H1 (cell line): ENCODE data around the gene LKAAEAR1. TPM values are rescaled to one million over a fixed set of nuclear protein-coding genes. Genes with fewer than 3 reads are reported as not detected.
A peak's percentile ranks its signal among the peaks of the same experiment; 100 is the strongest.

ENCODE experiments used
- CTCF ChIA-PET: fragments of 300-600 bp; sonication (Branson Sonifier 250); formaldehyde crosslinking; loops from one replicate; lab custom pipeline; 2021; ENCODE audit not compliant: partially characterized antibody; lab: Charles Lee
- POLR2A ChIA-PET: fragments of 300-600 bp; sonication (Branson Sonifier 250); formaldehyde crosslinking; loops from one replicate; lab custom pipeline; 2021; ENCODE audit warnings: inconsistent platforms; ENCODE audit not compliant: partially characterized antibody; lab: Charles Lee
- DNase-seq, 2 experiments: peaks; one replicate each; pipeline versions ENCODE4 v3.0.0 to v3.0.0-alpha.2; 2010 to 2022; ENCODE audit warnings: low spot score in 2 of 2, low read depth in 1 of 2, mixed read lengths in 1 of 2
- FAIRE-seq: peaks from 2 replicates; lab custom pipeline; 2011; peaks lifted over from hg19 to GRCh38; lab: Jason Lieb, UNC
- H2AFZ ChIP-seq: 2 replicates; pipeline ENCODE4 v1.8.1; 2012; ENCODE audit warnings: low read length, inconsistent platforms
- H2AK5ac ChIP-seq: 2 replicates; pipeline ENCODE4 v1.6.1; 2013; ENCODE audit warnings: low read depth, low read length
- H2BK120ac ChIP-seq: replicated peaks from 2 replicates; pipeline ENCODE3; 2013; ENCODE audit warnings: low read depth, low read length, inconsistent platforms
- H2BK12ac ChIP-seq: 2 replicates; pipeline ENCODE4 v1.6.1; 2013; ENCODE audit warnings: low read depth, low read length
- H2BK15ac ChIP-seq: 2 replicates; pipeline ENCODE4 v1.6.1; 2013; ENCODE audit warnings: low read length
- H2BK20ac ChIP-seq: 2 replicates; pipeline ENCODE4 v1.6.1; 2013; ENCODE audit warnings: low read length
- H2BK5ac ChIP-seq: 2 replicates; pipeline ENCODE4 v1.6.1; 2013; ENCODE audit warnings: low read depth, low read length
- H3K14ac ChIP-seq: 2 replicates; pipeline ENCODE4 v1.6.1; 2013; ENCODE audit warnings: inconsistent platforms; ENCODE audit not compliant: insufficient read length
- H3K18ac ChIP-seq: 2 replicates; pipeline ENCODE4 v1.6.1; 2013; ENCODE audit warnings: low read length; ENCODE audit errors: extremely low read depth
- H3K23ac ChIP-seq: 2 replicates; pipeline ENCODE4 v1.6.1; 2013; ENCODE audit warnings: inconsistent platforms; ENCODE audit not compliant: insufficient read length
- H3K23me2 ChIP-seq: 2 replicates; pipeline ENCODE4 v1.6.1; 2013; ENCODE audit warnings: low read depth, low read length
- H3K27ac ChIP-seq: 2 replicates; pipeline ENCODE4 v1.6.1; 2011; ENCODE audit warnings: low read depth, low read length, inconsistent platforms
- H3K27me3 ChIP-seq, 4 experiments: replicated peaks in 1 of 4; 1 replicate in 1 of 4; 2 replicates in 3 of 4; pipeline versions ENCODE4 v1.6.1 to v1.8.1; 2011 to 2013; ENCODE audit warnings: low read length in 3 of 4, mild to moderate bottlenecking in 3 of 4, inconsistent platforms in 2 of 4, mixed read lengths in 2 of 4, moderate library complexity in 1 of 4; ENCODE audit not compliant: control insufficient read depth in 3 of 4, insufficient read depth in 3 of 4; ENCODE audit errors: extremely low read depth in 1 of 4
- H3K36me3 ChIP-seq, 4 experiments: 2 replicates each; pipeline versions ENCODE4 v1.6.1 to v1.8.1; 2011 to 2013; ENCODE audit warnings: mild to moderate bottlenecking in 4 of 4, low read length in 3 of 4, moderate library complexity in 2 of 4, control low read depth in 1 of 4, inconsistent platforms in 1 of 4; ENCODE audit not compliant: insufficient read depth in 4 of 4, control insufficient read depth in 2 of 4
- H3K4ac ChIP-seq: replicated peaks from 2 replicates; pipeline ENCODE3; 2013; ENCODE audit warnings: low read length, low read depth, mixed read lengths, inconsistent platforms; ENCODE audit not compliant: insufficient read length
- H3K4me1 ChIP-seq, 4 experiments: replicated peaks in 1 of 4; 1 replicate in 1 of 4; 2 replicates in 3 of 4; pipeline versions ENCODE4 v1.6.1 to v1.8.1; 2011 to 2013; ENCODE audit warnings: low read length in 3 of 4, inconsistent platforms in 2 of 4, mixed read lengths in 1 of 4; ENCODE audit not compliant: insufficient read depth in 4 of 4, control insufficient read depth in 3 of 4
- H3K4me2 ChIP-seq, 2 experiments: 2 replicates each; pipeline versions ENCODE4 v1.6.1 to v1.8.1; 2011 to 2013; ENCODE audit warnings: low read depth in 2 of 2, low read length in 2 of 2, control low read depth in 1 of 2, inconsistent platforms in 1 of 2, mild to moderate bottlenecking in 1 of 2; ENCODE audit not compliant: insufficient read depth in 1 of 2
- H3K4me3 ChIP-seq, 4 experiments: fragments of 200-600, 300-600 bp in 1 of 4; sonication (generic), shearing (Covaris generic), sonication (Bioruptor Twin) in 1 of 4; 2 replicates each; pipeline versions ENCODE4 v1.5.1 to v1.8.1; 2011 to 2016; ENCODE audit warnings: low read length in 4 of 4, low read depth in 3 of 4, control low read depth in 2 of 4, inconsistent platforms in 2 of 4, mild to moderate bottlenecking in 2 of 4, mixed read lengths in 1 of 4, moderate library complexity in 1 of 4; ENCODE audit not compliant: insufficient read depth in 2 of 4; ENCODE audit errors: extremely low read depth in 1 of 4
- H3K56ac ChIP-seq: replicated peaks from 2 replicates; pipeline ENCODE3; 2013; ENCODE audit warnings: low read depth, mild to moderate bottlenecking, mixed read lengths, low read length, inconsistent platforms; ENCODE audit not compliant: insufficient read length
- H3K79me1 ChIP-seq: 2 replicates; pipeline ENCODE4 v1.6.1; 2013; ENCODE audit warnings: low read depth, low read length, control low read depth
- H3K79me2 ChIP-seq, 2 experiments: 2 replicates each; pipeline versions ENCODE4 v1.6.1 to v1.8.1; 2012 to 2013; ENCODE audit warnings: low read length in 2 of 2, mild to moderate bottlenecking in 2 of 2, inconsistent platforms in 1 of 2; ENCODE audit not compliant: insufficient read depth in 2 of 2, control insufficient read depth in 1 of 2
- H3K9ac ChIP-seq, 4 experiments: replicated peaks in 1 of 4; 1 replicate in 1 of 4; 2 replicates in 3 of 4; pipeline versions ENCODE4 v1.6.1 to v1.8.1; 2011 to 2013; ENCODE audit warnings: low read depth in 3 of 4, low read length in 3 of 4, control low read depth in 2 of 4, mild to moderate bottlenecking in 2 of 4, moderate library complexity in 2 of 4, inconsistent platforms in 1 of 4; ENCODE audit errors: extremely low read depth in 1 of 4
- H3K9me3 ChIP-seq, 2 experiments: 2 replicates each; pipeline versions ENCODE4 v1.6.1 to v1.8.1; 2012 to 2013; ENCODE audit warnings: mild to moderate bottlenecking in 2 of 2, moderate library complexity in 2 of 2, control low read depth in 1 of 2, inconsistent platforms in 1 of 2, low read depth in 1 of 2, low read length in 1 of 2, mixed read lengths in 1 of 2; ENCODE audit not compliant: insufficient read depth in 2 of 2
- H4K20me1 ChIP-seq, 2 experiments: replicated peaks in 1 of 2; 2 replicates each; pipeline versions ENCODE3 to v1.8.1; 2011 to 2013; ENCODE audit warnings: inconsistent platforms in 2 of 2, low read length in 2 of 2, mild to moderate bottlenecking in 1 of 2; ENCODE audit not compliant: insufficient read depth in 2 of 2, control insufficient read depth in 1 of 2
- H4K5ac ChIP-seq: 2 replicates; pipeline ENCODE4 v1.6.1; 2013; ENCODE audit warnings: low read length, low read depth, mixed read lengths, inconsistent platforms; ENCODE audit not compliant: insufficient read length
- H4K8ac ChIP-seq: 2 replicates; pipeline ENCODE4 v1.8.0; 2013; ENCODE audit warnings: mild to moderate bottlenecking, moderate library complexity, low read length, inconsistent platforms; ENCODE audit not compliant: insufficient read depth; ENCODE audit errors: extremely low read depth
- H4K91ac ChIP-seq: replicated peaks from 2 replicates; pipeline ENCODE3; 2013; ENCODE audit warnings: low read length, mixed read lengths, inconsistent platforms; ENCODE audit not compliant: insufficient read length
- BACH1 ChIP-seq: IDR thresholded peaks from 2 replicates; pipeline ENCODE4 v1.6.1; 2012; ENCODE audit warnings: low read length, improper control_type of control experiment
- WGBS, 2 experiments: shearing (Covaris generic) in 1 of 2; methylation state at CpG; one replicate each; pipeline versions ENCODE4 v1.1.6 to v1.1.7; 2013 to 2015; ENCODE audit warnings: low lambda C conversion rate in 2 of 2, mixed read lengths in 2 of 2, inconsistent platforms in 1 of 2, low coverage in 1 of 2, missing lambda C conversion rate in 1 of 2; ENCODE audit not compliant: insufficient replicate concordance in 2 of 2, insufficient coverage in 1 of 2, insufficient read length in 1 of 2; ENCODE audit errors: extremely low coverage in 1 of 2, missing lambda C conversion rate in 1 of 2; 5-methylcytosine and 5-hydroxymethylcytosine counted together
- polyA plus RNA-seq, 7 experiments: library from polyadenylated mRNA; depleted of rRNA in 3 of 7; stranded (reverse) in 5 of 7; unstranded in 2 of 7; fragments of >200 nt in 5 of 7; fragments of 200-250 nt in 2 of 7; gene quantifications; 1 replicate in 5 of 7; 2 replicates in 1 of 7; 4 replicates in 1 of 7; pipeline versions ENCODE4 v1.2.1 to v1.2.3, GENCODE V29; 2011 to 2013; ENCODE audit warnings: missing spikeins in 2 of 7, mixed read lengths in 2 of 7
- total RNA-seq: library from RNA; stranded (reverse); fragmentation: NEBNext Ultra II Directional; extraction: Animal tissue kit (Norgen Biotek cat#: 25700); gene quantifications from 2 replicates; pipeline ENCODE4 v1.2.1, GENCODE V29; 2021

Gene LKAAEAR1
- total and polyA plus RNA-seq, 2 of the 8 experiments (the other 6 are each of a cell fraction or from before 2014, with no cell fraction given), result 0.41 to 0.53 TPM

GRCh38 chr20:64093013-64093503, 8.9 kb upstream of the LKAAEAR1 start:
- Histone ChIP-seq H3K9me3 (no peaks in the 10 kb centered on the region), H3K4me2 (no peak overlapping the region), H2BK120ac (no peak overlapping the region), H2AFZ (no peak overlapping the region), H3K27me3 (peaks cover 0 to 2% (median 0%) of the 10 kb centered on the region in 4 experiments; a peak in 1 of 7 replicates), H4K91ac (no peak overlapping the region), H3K9ac (no peak overlapping the region), H4K5ac (no peak overlapping the region), H2BK12ac (no peak overlapping the region), H3K4me1 (peaks cover 0 to 7% (median 2%) of the 10 kb centered on the region in 4 experiments; a peak in 3 of 7 replicates), H2BK20ac (no peak overlapping the region), H3K79me2 (no peaks in the 10 kb centered on the region), H3K23me2 (peaks cover 5% of the 10 kb centered on the region; the same call in 1 of the 2 replicates), H3K56ac (no peak overlapping the region), H3K27ac (no peak overlapping the region), H3K14ac (no peak overlapping the region), H3K4ac (no peak overlapping the region), H2BK5ac (no peak overlapping the region), H3K4me3 (no peak overlapping the region), H4K20me1 (peaks cover 2 to 3% of the 10 kb centered on the region in 2 experiments), H3K79me1 (no peaks in the 10 kb centered on the region), H3K23ac (no peak overlapping the region), H3K36me3 (no peaks in the 10 kb centered on the region), H2BK15ac (no peak overlapping the region), H2AK5ac (0 out of 2 replicates have a peak overlapping the region, but pooled peaks have one; percentile 53), H4K8ac (no peak overlapping the region), H3K18ac (no peak overlapping the region)
- CTCF ChIA-PET, result interaction anchor here (0.6 to 4.5 kb wide), 5 partner anchors 9 to 38 kb away, joined by 3 to 28 read pairs (median 4); partner anchors contain the start of gene LKAAEAR1
- no peak for TF ChIP-seq BACH1
- DNase-seq (no peak), FAIRE-seq (no peak)
- POLR2A ChIA-PET, result interaction anchor here (0.6 to 1.2 kb wide), 2 partner anchors 9 to 11 kb away, joined by 3 read pairs; no protein-coding TSS in a partner anchor
- 81% methylated on average over 9 of the region's 9 CpGs; no CpG with 5 or more reads in 1 of the 2 experiments for WGBS, 2 experiments
